IMR-90 (cell line): ENCODE results near the gene ANKRD34C. TPM values are rescaled to one million over a fixed set of nuclear protein-coding genes. Genes with fewer than 3 reads are reported as not detected.

ENCODE experiments used
- ATAC-seq: fragments of 200-7000 bp; cut with Tn5 transposase; 2 replicates; pipeline ENCODE4 v1.9.1; 2020; ENCODE audit warnings: low read depth, mild to moderate bottlenecking, moderate library complexity
- BruUV-seq: library from RNA; stranded (reverse); fragments of 400-500 nt; replicated peaks from 2 replicates; lab custom pipeline; 2021; lab: Mats Ljungman, UMichigan
- CTCF ChIA-PET: fragments of 300-600 bp; formaldehyde crosslinking; extraction: SDS; loops from one replicate; lab custom pipeline; 2021; ENCODE audit warnings: antibody characterized with exemption; lab: Yijun Ruan, JAX
- POLR2A ChIA-PET: fragments of 300-600 bp; sonication (Branson Sonifier 250); formaldehyde crosslinking; loops from one replicate; lab custom pipeline; 2022; ENCODE audit warnings: antibody characterized with exemption; ENCODE audit not compliant: unreplicated experiment; lab: Charles Lee
- DNase-seq: peaks from one replicate; pipeline ENCODE4 v3.0.0; 2013
- H2AFZ ChIP-seq: replicated peaks from 2 replicates; pipeline ENCODE3; 2013; ENCODE audit warnings: low read length, mild to moderate bottlenecking; ENCODE audit not compliant: poor library complexity
- H2AK5ac ChIP-seq: 2 replicates; pipeline ENCODE4 v1.6.1; 2013; ENCODE audit warnings: low read depth, low read length, inconsistent platforms
- H2AK9ac ChIP-seq: replicated peaks from 2 replicates; pipeline ENCODE3; 2013; ENCODE audit warnings: mild to moderate bottlenecking, low read depth, low read length, moderate library complexity; ENCODE audit not compliant: poor library complexity
- H2BK120ac ChIP-seq: 2 replicates; pipeline ENCODE4 v1.6.1; 2013; ENCODE audit warnings: low read depth, low read length, inconsistent platforms
- H2BK15ac ChIP-seq: 3 replicates; pipeline ENCODE4 v1.6.1; 2013; ENCODE audit warnings: low read depth, low read length, inconsistent platforms
- H2BK20ac ChIP-seq: 2 replicates; pipeline ENCODE4 v1.6.1; 2013; ENCODE audit warnings: low read depth, mild to moderate bottlenecking, inconsistent platforms, low read length, moderate library complexity
- H2BK5ac ChIP-seq: 2 replicates; pipeline ENCODE4 v1.6.1; 2013; ENCODE audit warnings: mild to moderate bottlenecking, low read depth, low read length, inconsistent platforms; ENCODE audit not compliant: poor library complexity, severe bottlenecking
- H3K14ac ChIP-seq: replicated peaks from 2 replicates; pipeline ENCODE4 v1.6.1; 2013; ENCODE audit warnings: low read depth, low read length, inconsistent platforms
- H3K18ac ChIP-seq: 2 replicates; pipeline ENCODE4 v1.6.1; 2013; ENCODE audit warnings: low read depth, low read length, control low read depth
- H3K23ac ChIP-seq: 2 replicates; pipeline ENCODE4 v1.6.1; 2013; ENCODE audit warnings: low read depth, low read length, inconsistent platforms
- H3K27ac ChIP-seq: 2 replicates; pipeline ENCODE4 v1.5.1; 2013; ENCODE audit warnings: mild to moderate bottlenecking, control low read depth, low read length; ENCODE audit not compliant: insufficient read depth
- H3K27me3 ChIP-seq: 2 replicates; pipeline ENCODE4 v1.6.1; 2013; ENCODE audit warnings: low read length; ENCODE audit not compliant: control insufficient read depth, insufficient read depth
- H3K36me3 ChIP-seq: 2 replicates; pipeline ENCODE4 v1.6.1; 2013; ENCODE audit warnings: low read length, mixed read lengths; ENCODE audit not compliant: control insufficient read depth, insufficient read depth
- H3K4ac ChIP-seq: 2 replicates; pipeline ENCODE4 v1.6.1; 2013; ENCODE audit warnings: low read depth, low read length, inconsistent platforms
- H3K4me1 ChIP-seq: 2 replicates; pipeline ENCODE4 v1.6.1; 2013; ENCODE audit warnings: low read length, mixed read lengths; ENCODE audit not compliant: control insufficient read depth, insufficient read depth
- H3K4me2 ChIP-seq: 2 replicates; pipeline ENCODE4 v1.6.1; 2013; ENCODE audit warnings: low read depth, mild to moderate bottlenecking, control low read depth, low read length, moderate library complexity
- H3K4me3 ChIP-seq: 2 replicates; pipeline ENCODE4 v1.5.1; 2013; ENCODE audit warnings: low read depth, mild to moderate bottlenecking, control low read depth, low read length, moderate library complexity; ENCODE audit not compliant: insufficient read depth
- H3K56ac ChIP-seq: 2 replicates; pipeline ENCODE4 v1.6.1; 2013; ENCODE audit warnings: low read length, inconsistent platforms; ENCODE audit not compliant: insufficient read depth; ENCODE audit errors: extremely low read depth
- H3K79me1 ChIP-seq, 2 experiments: 2 replicates each; pipeline ENCODE4 v1.6.1; 2013; ENCODE audit warnings: low read length in 2 of 2, inconsistent platforms in 1 of 2, low read depth in 1 of 2
- H3K9ac ChIP-seq: 2 replicates; pipeline ENCODE4 v1.6.1; 2013; ENCODE audit warnings: low read depth, low read length, control low read depth
- H3K9me1 ChIP-seq: 2 replicates; pipeline ENCODE4 v1.6.1; 2013; ENCODE audit warnings: low read length, inconsistent platforms; ENCODE audit not compliant: insufficient read depth
- H3K9me3 ChIP-seq: 2 replicates; pipeline ENCODE4 v1.6.1; 2013; ENCODE audit warnings: low read length; ENCODE audit not compliant: control insufficient read depth, insufficient read depth
- H4K20me1 ChIP-seq: 2 replicates; pipeline ENCODE4 v1.6.1; 2013; ENCODE audit warnings: low read length, inconsistent platforms; ENCODE audit not compliant: insufficient read depth
- H4K5ac ChIP-seq: 2 replicates; pipeline ENCODE4 v1.6.1; 2013; ENCODE audit warnings: mild to moderate bottlenecking, low read depth, low read length, control low read depth
- H4K8ac ChIP-seq, 2 experiments: 2 replicates each; pipeline ENCODE4 v1.6.1; 2013; ENCODE audit warnings: low read depth in 2 of 2, low read length in 2 of 2, control low read depth in 1 of 2, inconsistent platforms in 1 of 2
- H4K91ac ChIP-seq: 2 replicates; pipeline ENCODE4 v1.6.1; 2013; ENCODE audit warnings: low read depth, low read length, inconsistent platforms; ENCODE audit not compliant: insufficient read depth
- BHLHE40 ChIP-seq: fragments of 150-350 bp; IDR thresholded peaks from 2 replicates; pipeline ENCODE4 v1.6.1; 2016; ENCODE audit warnings: mild to moderate bottlenecking, low read depth, low read length
- CEBPB ChIP-seq: IDR thresholded peaks from 2 replicates; pipeline ENCODE4 v1.6.1; 2012; ENCODE audit warnings: low read depth, low read length, improper control_type of control experiment
- ELK1 ChIP-seq: fragments of 150-350 bp; IDR thresholded peaks from 2 replicates; pipeline ENCODE4 v1.6.1; 2016; ENCODE audit warnings: low read depth, mild to moderate bottlenecking, low read length, moderate library complexity, borderline replicate concordance
- FOS ChIP-seq: fragments of 150-350 bp; IDR thresholded peaks from 2 replicates; pipeline ENCODE4 v1.6.1; 2016; ENCODE audit warnings: low read depth, low read length
- MAFK ChIP-seq: IDR thresholded peaks from 2 replicates; pipeline ENCODE4 v1.6.1; 2012; ENCODE audit warnings: low read depth, low read length, improper control_type of control experiment
- MAZ ChIP-seq: IDR thresholded peaks from 2 replicates; pipeline ENCODE4 v1.6.1; 2012; ENCODE audit warnings: low read depth, mild to moderate bottlenecking, low read length, improper control_type of control experiment, moderate library complexity, borderline replicate concordance
- MXI1 ChIP-seq: IDR thresholded peaks from 2 replicates; pipeline ENCODE4 v1.6.1; 2012; ENCODE audit warnings: low read depth, mild to moderate bottlenecking, low read length, moderate library complexity, borderline replicate concordance
- NFE2L2 ChIP-seq: fragments of 150-350 bp; IDR thresholded peaks from 2 replicates; pipeline ENCODE4 v1.6.1; 2016; ENCODE audit warnings: low read depth, mild to moderate bottlenecking, low read length
- RAD21 ChIP-seq: IDR thresholded peaks from 2 replicates; pipeline ENCODE4 v1.6.1; 2012; ENCODE audit warnings: low read length, improper control_type of control experiment
- RCOR1 ChIP-seq: IDR thresholded peaks from 2 replicates; pipeline ENCODE4 v1.6.1; 2012; ENCODE audit warnings: mild to moderate bottlenecking, low read length, improper control_type of control experiment; ENCODE audit not compliant: insufficient replicate concordance
- SMC3 ChIP-seq: fragments of 150-350 bp; IDR thresholded peaks from 2 replicates; pipeline ENCODE4 v1.6.1; 2016; ENCODE audit warnings: low read depth, mild to moderate bottlenecking, antibody characterized with exemption, low read length, moderate library complexity
- USF2 ChIP-seq: fragments of 150-350 bp; IDR thresholded peaks from 2 replicates; pipeline ENCODE4 v1.6.1; 2017; ENCODE audit warnings: mild to moderate bottlenecking, antibody characterized with exemption, low read length, low read depth
- WGBS, 2 experiments: methylation state at CpG; one replicate each; pipeline versions ENCODE4 v1.1.5 to v1.1.7; 2013; ENCODE audit warnings: missing lambda C conversion rate in 2 of 2; ENCODE audit not compliant: insufficient read length in 1 of 2; ENCODE audit errors: extremely low coverage in 2 of 2; 5-methylcytosine and 5-hydroxymethylcytosine counted together
- dilution Hi-C: fragments of 300-500 bp; cut with HindIII; formaldehyde crosslinking; loops from one replicate; pipeline ENCODE4 v1.14.3; 2018; ENCODE audit warnings: low sequenced_read_pairs; ENCODE audit not compliant: unreplicated experiment
- in situ Hi-C: fragments of 300-500 bp; cut with MboI; formaldehyde crosslinking; loops from 3 replicates; pipeline ENCODE4 v1.14.3; 2019; ENCODE audit warnings: low sequenced_read_pairs, inconsistent platforms, mixed read lengths
- intact Hi-C: fragments of 100-400 bp; cut with micrococcal nuclease; formaldehyde crosslinking; loops from 2 replicates; pipeline ENCODE4 v1.10.0; 2022
- polyA plus RNA-seq, 3 experiments: library from polyadenylated mRNA; depleted of rRNA; stranded (reverse); fragments of >200 nt; gene quantifications; 2 replicates each; pipeline ENCODE4 v1.2.3, GENCODE V29; 2012; ENCODE audit warnings: low replicate concordance in 1 of 3
- total RNA-seq: library from RNA; depleted of rRNA; stranded (reverse); fragments of >200 nt; gene quantifications from 2 replicates; pipeline ENCODE4 v1.2.3, GENCODE V29; 2012
- TF ChIP-seq, protein P1 (sequence below): conservative IDR thresholded peaks from 2 replicates; pipeline ENCODE4 v1.5.1; 2012; ENCODE audit warnings: mild to moderate bottlenecking, low read depth, low read length, improper control_type of control experiment

The ANKRD34C gene
- total and polyA plus RNA-seq, 2 of the 4 experiments (the other 2 are of a cell fraction): not detected

DNA sequence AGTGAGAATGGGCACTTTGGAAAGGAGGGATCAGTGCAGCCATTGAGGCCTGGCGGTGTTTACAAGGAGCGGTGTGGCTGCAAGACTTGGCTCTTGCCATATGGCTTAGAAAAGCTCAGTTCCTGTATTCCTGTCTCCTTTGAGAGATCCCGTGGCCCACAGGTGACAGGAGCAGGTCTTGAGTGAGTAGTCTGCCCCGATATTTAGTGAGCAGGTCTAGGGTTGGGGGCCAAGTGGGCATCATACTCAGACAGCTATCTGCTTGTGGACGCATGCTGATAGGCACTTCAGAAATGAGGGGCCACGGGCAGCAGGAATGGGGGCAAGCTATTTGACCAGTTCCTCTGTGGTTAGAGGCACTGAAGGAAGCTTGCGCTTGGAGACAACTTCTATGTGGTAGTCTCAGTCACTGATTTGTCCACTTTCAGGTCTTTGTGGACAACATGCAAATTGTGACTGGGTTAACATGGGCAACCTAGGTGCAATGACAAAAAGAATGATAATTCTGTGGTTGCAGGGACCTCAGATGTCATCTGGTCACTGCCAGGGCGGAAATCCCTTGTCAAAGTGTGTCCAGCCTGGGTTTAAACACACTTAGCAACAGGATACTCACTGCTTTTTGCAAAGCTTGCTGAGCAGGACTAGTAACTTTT lies 29.5 kb downstream of the ANKRD34C start (continued):
- no peak for TF ChIP-seq MXI1

DNA sequence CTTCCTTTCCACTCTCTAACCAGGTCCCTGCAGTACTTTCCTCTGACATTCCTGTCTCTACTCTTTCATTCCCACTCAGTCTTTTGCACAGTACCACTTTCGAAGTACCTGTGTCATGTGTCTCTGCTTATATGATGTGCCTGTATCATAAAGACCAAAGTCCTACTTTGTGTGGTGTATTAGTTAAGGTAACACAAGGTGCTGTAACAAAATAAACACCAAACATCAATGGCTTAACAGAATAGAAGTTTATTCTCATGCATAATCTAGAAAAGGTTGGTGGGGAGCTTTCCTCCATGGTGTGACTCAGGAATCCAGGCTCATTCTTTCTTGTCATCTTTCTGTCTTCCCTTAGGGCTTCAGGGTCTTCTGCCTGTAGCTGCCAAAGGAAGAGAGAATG lies 31.7 kb downstream of the ANKRD34C start:
- Histone ChIP-seq H2BK120ac (no peak overlapping the region), H3K9me1 (peaks cover 21% of the 10 kb centered on the region), H2BK15ac (no peak overlapping the region), H3K27me3 (no peaks in the 10 kb centered on the region; the same call in 1 of the 2 replicates), H4K91ac (no peak overlapping the region), H3K9me3 (no peaks in the 10 kb centered on the region), H3K4me2 (no peak overlapping the region), H2BK20ac (no peak overlapping the region), H2AK9ac (no peak overlapping the region), H4K5ac (no peak overlapping the region), H2AFZ (no peak overlapping the region), H3K4me1 (peaks cover 6% of the 10 kb centered on the region; the same call in 1 of the 2 replicates), H3K27ac (no peak overlapping the region), H3K14ac (no peak overlapping the region), H3K4me3 (no peak overlapping the region), H3K56ac (no peak overlapping the region), H3K79me1 (peaks cover 37 to 76% of the 10 kb centered on the region in 2 experiments), H3K18ac (no peak overlapping the region), H2AK5ac (no peak overlapping the region), H3K9ac (no peak overlapping the region), H2BK5ac (no peak overlapping the region), H3K4ac (no peak overlapping the region), H3K36me3 (peaks cover 52% of the 10 kb centered on the region), H4K20me1 (peaks cover 15% of the 10 kb centered on the region), H3K23ac (no peak overlapping the region), H4K8ac (no peak overlapping the region)
- ATAC-seq (no peak), DNase-seq (no peak)
- BruUV-seq: no TSS peak
- ChIA-PET CTCF (no interaction called here), POLR2A (no interaction called here)
- WGBS, 2 experiments: no CpG with 5 or more reads among the region's 1 CpG
- in situ Hi-C loops (no loop called here), intact Hi-C loops (no loop called here), dilution Hi-C loops (no loop called here)
- TF ChIP-seq MAFK: no peak
- no peak for TF ChIP-seq MXI1
- no peak for TF ChIP-seq RAD21
- TF ChIP-seq MAZ: no peak
- TF ChIP-seq USF2: no peak
- no peak for TF ChIP-seq SMC3
- TF ChIP-seq, protein P1, sequence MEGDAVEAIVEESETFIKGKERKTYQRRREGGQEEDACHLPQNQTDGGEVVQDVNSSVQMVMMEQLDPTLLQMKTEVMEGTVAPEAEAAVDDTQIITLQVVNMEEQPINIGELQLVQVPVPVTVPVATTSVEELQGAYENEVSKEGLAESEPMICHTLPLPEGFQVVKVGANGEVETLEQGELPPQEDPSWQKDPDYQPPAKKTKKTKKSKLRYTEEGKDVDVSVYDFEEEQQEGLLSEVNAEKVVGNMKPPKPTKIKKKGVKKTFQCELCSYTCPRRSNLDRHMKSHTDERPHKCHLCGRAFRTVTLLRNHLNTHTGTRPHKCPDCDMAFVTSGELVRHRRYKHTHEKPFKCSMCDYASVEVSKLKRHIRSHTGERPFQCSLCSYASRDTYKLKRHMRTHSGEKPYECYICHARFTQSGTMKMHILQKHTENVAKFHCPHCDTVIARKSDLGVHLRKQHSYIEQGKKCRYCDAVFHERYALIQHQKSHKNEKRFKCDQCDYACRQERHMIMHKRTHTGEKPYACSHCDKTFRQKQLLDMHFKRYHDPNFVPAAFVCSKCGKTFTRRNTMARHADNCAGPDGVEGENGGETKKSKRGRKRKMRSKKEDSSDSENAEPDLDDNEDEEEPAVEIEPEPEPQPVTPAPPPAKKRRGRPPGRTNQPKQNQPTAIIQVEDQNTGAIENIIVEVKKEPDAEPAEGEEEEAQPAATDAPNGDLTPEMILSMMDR: no peak
- no peak for TF ChIP-seq RCOR1
- TF ChIP-seq BHLHE40: no peak
- no peak for TF ChIP-seq ELK1
- no peak for TF ChIP-seq NFE2L2
- no peak for TF ChIP-seq FOS
- TF ChIP-seq CEBPB: no peak
